SK-N-MC (cell line): ENCODE measurements around the gene GLI3.

ENCODE experiments used
- DNase-seq: peaks from one replicate; pipeline ENCODE4 v3.0.0-alpha.2; 2011; ENCODE audit warnings: low read depth, low spot score
- H3K27ac ChIP-seq: fragments of 200-600 bp; sonication (generic); 2 replicates; pipeline ENCODE4 v1.5.1; 2016; ENCODE audit warnings: mixed run types
- H3K36me3 ChIP-seq: fragments of 200-600 bp; sonication (generic); 2 replicates; pipeline ENCODE4 v1.6.1; 2017; ENCODE audit warnings: antibody characterized with exemption, low read length, mixed read lengths; ENCODE audit not compliant: insufficient read depth
- H3K4me3 ChIP-seq: fragments of 200-600 bp; sonication (generic); 2 replicates; pipeline ENCODE4 v1.5.1; 2016
- H3K9ac ChIP-seq: fragments of 200-600 bp; sonication (generic); 2 replicates; pipeline ENCODE4 v1.8.0; 2017; ENCODE audit warnings: mixed run types, mixed read lengths; ENCODE audit not compliant: insufficient read length
- H3K9me3 ChIP-seq: fragments of 200-600 bp; sonication (generic); 2 replicates; pipeline ENCODE4 v1.6.1; 2017; ENCODE audit warnings: low read depth, mild to moderate bottlenecking, antibody characterized with exemption, low read length, moderate library complexity, mixed read lengths
- EZH2 ChIP-seq: fragments of 200-600 bp; sonication (generic); IDR thresholded peaks from one replicate; pipeline ENCODE4 v1.6.1; 2017; ENCODE audit warnings: antibody characterized with exemption
- FOXP2 ChIP-seq: optimal IDR thresholded peaks from 2 replicates; pipeline ENCODE3; 2011; ENCODE audit warnings: mild to moderate bottlenecking, moderate library complexity; ENCODE audit not compliant: insufficient read depth; ENCODE audit errors: extremely low read length, control extremely low read depth
- POLR2AphosphoS5 ChIP-seq: IDR thresholded peaks from 2 replicates; pipeline ENCODE4 v1.6.1; 2012; ENCODE audit warnings: mild to moderate bottlenecking, low read depth, low read length, borderline replicate concordance

GLI3 gene

GRCh38 chr7:42128703-42129102, 108.3 kb downstream of the GLI3 start:
- no peak overlapping the region for H3K9ac ChIP-seq
- H3K9me3 ChIP-seq: no peaks in the 10 kb centered on the region
- H3K4me3 ChIP-seq: no peak overlapping the region
- no peak for DNase-seq
- no peaks in the 10 kb centered on the region for H3K36me3 ChIP-seq
- no peak for TF ChIP-seq EZH2
- no peak for TF ChIP-seq POLR2AphosphoS5
- no peak for TF ChIP-seq FOXP2
- H3K27ac ChIP-seq: no peak overlapping the region

GRCh38 chr7:42127232-42127622, 109.8 kb downstream of the GLI3 start:
- Histone ChIP-seq H3K9ac (no peak overlapping the region), H3K36me3 (no peaks in the 10 kb centered on the region), H3K27ac (no peak overlapping the region), H3K4me3 (no peak overlapping the region), H3K9me3 (no peaks in the 10 kb centered on the region)
- TF ChIP-seq POLR2AphosphoS5: no peak
- DNase-seq: no peak

GRCh38 chr7:42126475-42127231, 110.4 kb downstream of the GLI3 start:
- Histone ChIP-seq H3K4me3 (no peak overlapping the region), H3K9me3 (no peaks in the 10 kb centered on the region), H3K36me3 (no peaks in the 10 kb centered on the region), H3K9ac (no peak overlapping the region), H3K27ac (no peak overlapping the region)
- TF ChIP-seq EZH2 (no peak), POLR2AphosphoS5 (no peak), FOXP2 (no peak)
- DNase-seq: no peak

GRCh38 chr7:42125321-42125720, 111.7 kb downstream of the GLI3 start:
- TF ChIP-seq FOXP2: no peak
- no peak for TF ChIP-seq POLR2AphosphoS5
- TF ChIP-seq EZH2: no peak
- Histone ChIP-seq H3K9ac (no peak overlapping the region), H3K9me3 (no peaks in the 10 kb centered on the region), H3K27ac (no peak overlapping the region), H3K36me3 (no peaks in the 10 kb centered on the region), H3K4me3 (no peak overlapping the region)
- DNase-seq: no peak

GRCh38 chr7:42123716-42124115, 113.3 kb downstream of the GLI3 start:
- DNase-seq: no peak
- Histone ChIP-seq H3K36me3 (no peaks in the 10 kb centered on the region), H3K27ac (no peak overlapping the region), H3K9me3 (no peaks in the 10 kb centered on the region), H3K4me3 (no peak overlapping the region), H3K9ac (no peak overlapping the region)
- no peak for TF ChIP-seq EZH2
- no peak for TF ChIP-seq POLR2AphosphoS5
- TF ChIP-seq FOXP2: no peak

GRCh38 chr7:42120191-42120590, 116.8 kb downstream of the GLI3 start:
- Histone ChIP-seq H3K27ac (no peak overlapping the region), H3K9me3 (no peaks in the 10 kb centered on the region), H3K4me3 (no peak overlapping the region), H3K9ac (no peak overlapping the region), H3K36me3 (no peaks in the 10 kb centered on the region)
- no peak for TF ChIP-seq POLR2AphosphoS5
- no peak for TF ChIP-seq FOXP2
- TF ChIP-seq EZH2: no peak
- DNase-seq: no peak

GRCh38 chr7:42117201-42117600, 119.8 kb downstream of the GLI3 start:
- Histone ChIP-seq H3K9me3 (no peaks in the 10 kb centered on the region), H3K27ac (no peak overlapping the region), H3K36me3 (no peaks in the 10 kb centered on the region), H3K4me3 (no peak overlapping the region), H3K9ac (no peak overlapping the region)
- TF ChIP-seq POLR2AphosphoS5 (no peak), FOXP2 (no peak), EZH2 (no peak)
- no peak for DNase-seq

- TF ChIP-seq FOXP2 (no peak), EZH2 (no peak), POLR2AphosphoS5 (no peak)
- no peaks in the 10 kb centered on the region for H3K36me3 ChIP-seq
- no peak overlapping the region for H3K4me3 ChIP-seq
- no peak overlapping the region for H3K27ac ChIP-seq
- DNase-seq: no peak
- no peaks in the 10 kb centered on the region for H3K9me3 ChIP-seq
- no peak overlapping the region for H3K9ac ChIP-seq
Observed at GRCh38 chr7:42115795-42116194, 121.2 kb downstream of the GLI3 start.

GRCh38 chr7:42110333-42110732, 126.7 kb downstream of the GLI3 start:
- Histone ChIP-seq H3K4me3 (no peak overlapping the region), H3K36me3 (no peaks in the 10 kb centered on the region)
- TF ChIP-seq EZH2 (no peak), FOXP2 (no peak), POLR2AphosphoS5 (no peak)

More at GRCh38 chr7:42110333-42110732, 126.7 kb downstream of the GLI3 start:
- no peak overlapping the region for H3K9ac ChIP-seq
- DNase-seq: no peak
- no peak overlapping the region for H3K27ac ChIP-seq
- no peaks in the 10 kb centered on the region for H3K9me3 ChIP-seq
